Right ventricle myocardium superior (tissue), 1 donor: ENCODE results near the gene NFIA. TPM values are rescaled to one million over a fixed set of nuclear protein-coding genes. Genes with fewer than 3 reads are reported as not detected.

Source experiments
- ATAC-seq: fragments of 200-7000 bp; cut with Tn5 transposase; one replicate; pipeline ENCODE4 v1.9.1; 2020; ENCODE audit warnings: mild to moderate bottlenecking; ENCODE audit not compliant: poor library complexity
- DNase-seq: peaks from one replicate; pipeline ENCODE4 v3.0.0-alpha.2; 2020
- intact Hi-C: fragments of 100-400 bp; cut with DNase I; formaldehyde crosslinking; loops from one replicate; pipeline ENCODE4 v1.11.2; 2022
- total RNA-seq: library from RNA; stranded (reverse); fragmentation: NEBNext Ultra II Directional; extraction: Animal tissue kit (Norgen Biotek cat#: 25700); gene quantifications from one replicate; pipeline ENCODE4 v1.2.1, GENCODE V29; 2021
- donor health status: DM: no; HTN: yes; CAD: no; lungs with severe emphysema.

Gene NFIA
- total RNA-seq, 1 donor from 2014 or later, result 89.5 TPM

GRCh38 chr1:61135291-61135690 lies 52.9 kb downstream of the NFIA start:
- DNase-seq (no peak), ATAC-seq (no peak)
- intact Hi-C loops, result no loop called here

- intact Hi-C loops, result no loop called here
- no peak for ATAC-seq
Measured at GRCh38 chr1:61138305-61138704, 55.9 kb downstream of the NFIA start.

GRCh38 chr1:61138921-61139774 lies 56.8 kb downstream of the NFIA start:
- ATAC-seq (no peak), DNase-seq (no peak)
- intact Hi-C loops, result no loop called here

More at GRCh38 chr1:61138305-61138704, 55.9 kb downstream of the NFIA start:
- DNase-seq, result no peak

GRCh38 chr1:61139775-61140549 lies 57.6 kb downstream of the NFIA start:
- no peak for ATAC-seq
- intact Hi-C loops, result no loop called here
- no peak for DNase-seq

- peak; percentile 18 for ATAC-seq
- no peak for DNase-seq
- intact Hi-C loops, result no loop called here
Measured at GRCh38 chr1:61140778-61141177, 58.4 kb downstream of the NFIA start.

GRCh38 chr1:61141288-61142042 lies 59.1 kb downstream of the NFIA start:
- intact Hi-C loops, result no loop called here
- ATAC-seq (no peak), DNase-seq (no peak)

GRCh38 chr1:61142043-61142440 lies 59.7 kb downstream of the NFIA start:
- intact Hi-C loops, result no loop called here
- ATAC-seq, result no peak

GRCh38 chr1:61142726-61143500 lies 60.6 kb downstream of the NFIA start:
- DNase-seq (no peak), ATAC-seq (peak; percentile 18)
- intact Hi-C loops, result no loop called here

More at GRCh38 chr1:61142043-61142440, 59.7 kb downstream of the NFIA start:
- DNase-seq, result no peak

- ATAC-seq (no peak), DNase-seq (no peak)
- intact Hi-C loops, result no loop called here
Measured at GRCh38 chr1:61143821-61144424, 61.6 kb downstream of the NFIA start.

- ATAC-seq (no peak), DNase-seq (no peak)
- intact Hi-C loops, result no loop called here
Measured at GRCh38 chr1:61149010-61149860, 66.9 kb downstream of the NFIA start.

- no peak for DNase-seq
- peak; percentile 22 for ATAC-seq
- intact Hi-C loops, result no loop called here
Measured at GRCh38 chr1:61151565-61151964, 69.2 kb downstream of the NFIA start.

GRCh38 chr1:61152066-61152465 lies 69.7 kb downstream of the NFIA start:
- DNase-seq (no peak), ATAC-seq (no peak)
- intact Hi-C loops, result no loop called here

GRCh38 chr1:61152469-61153105 lies 70.2 kb downstream of the NFIA start:
- DNase-seq (no peak), ATAC-seq (no peak)
- intact Hi-C loops, result no loop called here

- intact Hi-C loops, result no loop called here
- DNase-seq, result no peak
- ATAC-seq, result peak; percentile 27
Measured at GRCh38 chr1:61156576-61157467, 74.5 kb downstream of the NFIA start.

GRCh38 chr1:61157468-61157987 lies 75.2 kb downstream of the NFIA start:
- intact Hi-C loops, result no loop called here
- peak; percentile 69 for ATAC-seq
- no peak for DNase-seq

GRCh38 chr1:61158591-61158990 lies 76.2 kb downstream of the NFIA start:
- intact Hi-C loops, result no loop called here
- DNase-seq, result no peak

More at GRCh38 chr1:61158591-61158990, 76.2 kb downstream of the NFIA start:
- no peak for ATAC-seq
